ENCODE results near the gene PLAAT4.

DNA sequence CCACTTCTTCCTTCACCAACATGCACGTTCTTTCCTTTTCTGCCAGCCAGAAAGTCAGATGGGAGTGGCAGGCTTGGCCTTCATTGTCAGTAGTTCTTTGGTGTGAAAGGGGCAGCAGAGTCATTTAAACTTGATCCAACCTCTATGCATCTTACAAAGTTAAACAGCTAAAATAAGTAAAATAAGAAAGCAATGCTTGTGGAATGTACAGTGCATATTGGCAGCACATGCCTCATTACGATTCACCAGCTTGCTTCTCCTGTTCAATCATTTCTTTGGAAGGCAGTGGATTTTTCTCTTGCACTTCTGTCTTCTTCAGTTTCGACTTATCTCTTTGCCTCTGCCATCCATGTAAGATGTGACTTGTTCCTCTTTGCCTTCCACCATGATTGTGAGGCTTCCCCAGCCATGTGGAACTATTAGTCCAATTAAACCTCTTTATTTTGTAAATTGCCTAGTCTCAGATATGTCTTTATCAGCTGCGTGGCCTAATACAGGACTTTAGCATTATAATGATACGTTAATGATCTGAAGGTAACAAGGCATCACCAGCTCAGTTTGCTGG is 15.9 kb upstream of the PLAAT4 start:
- TF ChIP-seq TAF1 (IDR thresholded peaks at IDR 0.05; ENCODE audit: borderline replicate concordance, insufficient read depth, low read length) = no peak
- no peak for TF ChIP-seq POLR2AphosphoS5 (IDR thresholded peaks at IDR 0.05; ENCODE audit: low read depth, low read length)
- no peak for TF ChIP-seq REST (IDR thresholded peaks at IDR 0.05; ENCODE audit: insufficient read depth in 1 of 2, low read depth in 2 of 2, low read length in 2 of 2)
- no peak for TF ChIP-seq SIN3A (IDR thresholded peaks at IDR 0.05; ENCODE audit: borderline replicate concordance, insufficient read depth, low read length)

Data from PFSK-1 (cell line).